ENCODE measurements around the gene FAM114A2. TPM values are rescaled to one million over a fixed set of nuclear protein-coding genes. Genes with fewer than 3 reads are reported as not detected.

The FAM114A2 gene
- polyA plus RNA-seq, 1 of the 3 experiments (the other 2 are of a cell fraction): 9.0 TPM

- Histone ChIP-seq H3K4me1 (ENCODE audit: control insufficient read depth in 1 of 2, insufficient read depth in 2 of 2, low read depth in 1 of 2, low read length in 1 of 2) (no peaks in the 10 kb centered on the region), H3K9me2 (no peaks in the 10 kb centered on the region), H3K36me3 (replicated peaks in 1 of 2; ENCODE audit: control insufficient read depth in 1 of 2, insufficient read depth in 2 of 2, low read length in 1 of 2) (no peaks in the 10 kb centered on the region), H2AFZ (ENCODE audit: low read depth) (no peak overlapping the region), H3K4me2 (no peak overlapping the region), H3F3A (replicated peaks; ENCODE audit: insufficient read depth) (no peaks in the 10 kb centered on the region), H3K9ac (no peak overlapping the region), H3K4me3 (ENCODE audit: low read depth in 2 of 2, low read length in 1 of 2) (no peak overlapping the region), H3K27me3 (ENCODE audit: insufficient read depth) (no peaks in the 10 kb centered on the region), H3K79me2 (ENCODE audit: insufficient read depth) (no peaks in the 10 kb centered on the region), H3K9me3 (no peaks in the 10 kb centered on the region), H3K27ac (ENCODE audit: low read depth in 2 of 2, low read length in 1 of 2) (no peak overlapping the region), H4K20me1 (ENCODE audit: insufficient read depth) (no peaks in the 10 kb centered on the region)
- WGBS (ENCODE audit: low lambda C conversion rate): 40% methylated on average over 2 of the region's 2 CpGs
- POLR2A ChIA-PET: no interaction called here
- CTCF ChIA-PET: interaction anchor here (1.0 to 1.6 kb wide), 2 partner anchors 9 to 100 kb away, joined by 3 to 4 read pairs; no protein-coding TSS in a partner anchor
- no peak for TF ChIP-seq RFX5 (IDR thresholded peaks at IDR 0.05; ENCODE audit: low read length)
- TF ChIP-seq MAX (IDR thresholded peaks at IDR 0.05; ENCODE audit: low read depth): no peak
- TF ChIP-seq JUND (IDR thresholded peaks at IDR 0.05): no peak
- no peak for TF ChIP-seq ZBTB33 (IDR thresholded peaks at IDR 0.05; ENCODE audit: borderline replicate concordance, low read depth)
- TF ChIP-seq ELF1 (IDR thresholded peaks at IDR 0.05): no peak
- TF ChIP-seq NFIC (IDR thresholded peaks at IDR 0.05; ENCODE audit: borderline replicate concordance): no peak
- TF ChIP-seq USF1 (IDR thresholded peaks at IDR 0.05; ENCODE audit: borderline replicate concordance, low read depth): no peak
- TF ChIP-seq USF2 (IDR thresholded peaks at IDR 0.05; ENCODE audit: borderline replicate concordance, low read depth, low read length): no peak
- TF ChIP-seq EP300 (IDR thresholded peaks at IDR 0.05; ENCODE audit: borderline replicate concordance in 1 of 2, low read depth in 1 of 2, low read length in 1 of 2): no peak
- no peak for TF ChIP-seq MXI1 (IDR thresholded peaks at IDR 0.05; ENCODE audit: low read depth, low read length)
- no peak for TF ChIP-seq NRF1 (IDR thresholded peaks at IDR 0.05; ENCODE audit: low read depth, low read length)
- TF ChIP-seq GABPA (IDR thresholded peaks at IDR 0.05; ENCODE audit: low read depth): no peak
- TF ChIP-seq POLR2AphosphoS5 (IDR thresholded peaks at IDR 0.05; ENCODE audit: low read depth, low read length): no peak
- no peak for TF ChIP-seq TEAD4 (IDR thresholded peaks at IDR 0.05; ENCODE audit: borderline replicate concordance, insufficient read depth)
- no peak for TF ChIP-seq TCF12 (IDR thresholded peaks at IDR 0.05)
- TF ChIP-seq FOXJ3 (CRISPR knock-in tag; IDR thresholded peaks at IDR 0.05): no peak
- no peak for TF ChIP-seq GATA2 (CRISPR knock-in tag; IDR thresholded peaks at IDR 0.05)
- no peak for TF ChIP-seq YY1 (IDR thresholded peaks at IDR 0.05; ENCODE audit: low read depth)
- no peak for DNase-seq
Measured at GRCh38 chr5:153972240-153972639, 66.5 kb downstream of the FAM114A2 start.

Measured in SK-N-SH (cell line).